HG03095 (cell line): ENCODE data around the gene ARRDC5.
"Not testable (repeated sequence)": the region's sequence is repeated elsewhere in the genome, so short reads cannot be mapped to it uniquely, and the experiment has no call there.

Source experiments
- ATAC-seq: cut with Tn5 transposase; IDR thresholded peaks from one replicate; pipeline ENCODE4 v1.9.1; 2021; ENCODE audit warnings: moderate library complexity; ENCODE audit not compliant: unreplicated experiment

The ARRDC5 gene

GRCh38 chr19:4871711-4872110 lies 31.0 kb downstream of the ARRDC5 start:
- ATAC-seq = no peak

DNA sequence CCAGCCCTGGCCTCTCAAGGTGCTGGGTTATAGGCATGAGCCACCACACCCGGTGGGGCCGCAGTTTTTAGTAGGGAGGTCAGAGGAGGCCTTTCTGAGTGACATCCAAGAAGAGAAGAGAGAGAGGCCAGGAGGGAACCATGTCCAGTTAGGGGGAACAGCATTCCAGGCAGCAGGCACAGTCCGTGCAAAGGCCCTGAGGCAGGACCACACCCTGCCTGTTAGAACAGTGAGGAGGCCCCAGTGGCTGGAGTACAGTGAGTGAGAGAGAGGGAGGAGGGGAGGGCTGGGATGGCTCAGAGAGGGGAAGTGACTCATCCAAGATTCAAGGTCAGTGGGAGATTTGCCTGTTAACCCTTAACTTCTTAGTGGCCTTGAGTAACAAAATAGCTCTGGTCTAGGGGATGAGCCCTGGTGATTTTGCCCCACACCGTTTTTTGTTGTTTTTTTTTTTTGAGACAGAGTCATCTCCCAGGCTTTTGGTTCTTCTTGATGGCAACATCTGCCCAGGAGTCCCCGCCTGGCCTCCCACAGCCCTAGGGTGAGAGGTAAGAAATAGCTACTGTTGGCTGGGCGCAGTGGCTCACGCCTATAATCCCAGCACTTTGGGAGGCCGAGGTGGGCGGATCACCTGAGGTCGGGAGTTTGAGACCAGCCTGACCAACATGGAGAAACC lies 32.5 kb downstream of the ARRDC5 start:
- no peak for ATAC-seq

- ATAC-seq = no peak
Observed at GRCh38 chr19:4868286-4868834, 34.3 kb downstream of the ARRDC5 start.

DNA sequence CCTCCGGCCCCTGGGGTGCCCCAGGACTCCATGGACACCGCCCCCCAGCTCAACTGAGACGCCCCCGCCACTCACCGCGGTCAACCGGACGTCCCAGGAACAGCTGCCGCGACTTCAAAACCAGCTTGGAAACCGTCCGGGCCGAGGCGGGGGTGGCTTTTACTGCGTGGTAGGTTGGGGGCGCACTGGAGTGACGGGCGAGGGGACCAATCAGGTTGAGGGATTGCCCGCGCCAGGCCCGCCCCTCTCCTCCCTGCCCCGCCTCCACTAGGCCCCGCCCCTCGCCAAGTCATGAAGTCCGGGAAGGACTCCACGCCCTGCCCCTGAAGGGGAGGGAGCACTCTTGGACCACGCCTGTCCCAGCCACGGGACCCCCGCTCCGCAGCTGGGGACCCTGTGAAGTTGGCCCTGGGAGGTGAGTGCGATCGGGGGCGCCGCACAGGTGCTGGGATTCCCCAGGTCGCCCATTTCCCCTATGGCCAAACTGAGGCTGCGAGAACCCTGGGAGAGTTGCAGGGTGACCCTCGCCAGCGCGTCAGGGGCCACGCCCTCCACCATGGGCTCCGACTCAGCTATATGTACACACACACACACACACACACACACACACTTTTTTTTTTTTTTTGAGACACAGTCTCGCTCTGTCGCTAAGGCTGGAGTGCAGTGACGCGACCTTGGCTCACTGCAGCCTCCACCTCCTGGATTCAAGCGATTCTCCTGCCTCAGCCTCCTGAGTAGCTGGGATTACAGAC lies 35.0 kb downstream of the ARRDC5 start, which contains the start of gene PLIN3:
Gene PLIN3 (minus strand): TSS at position 134 of the 752 bp plus-strand sequence. CDS start 6,273 bp downstream, outside the sequence.
- ATAC-seq = peak; percentile 79

GRCh38 chr19:4866595-4867424 lies 35.9 kb downstream of the ARRDC5 start:
- no peak for ATAC-seq

DNA sequence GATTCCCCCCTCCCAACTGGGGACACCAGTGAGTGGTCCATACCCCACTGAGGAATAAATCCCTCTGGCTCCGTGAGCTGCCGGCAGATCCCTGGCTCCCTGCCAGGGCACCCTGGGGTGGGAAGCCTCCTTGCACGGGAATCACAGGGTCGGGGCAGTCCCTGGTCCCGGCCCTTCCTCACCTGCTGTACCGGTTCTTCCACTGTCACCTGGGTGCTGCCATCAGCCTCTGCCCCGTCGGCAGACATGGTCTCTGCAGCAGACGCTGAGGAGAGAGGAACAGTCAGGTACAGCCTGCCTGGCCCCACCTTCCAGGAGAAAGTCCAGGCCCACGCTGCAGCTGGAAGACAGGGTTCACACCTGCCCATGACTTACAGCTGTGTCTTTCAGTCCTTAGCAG lies 41.5 kb downstream of the ARRDC5 start:
- no peak for ATAC-seq

DNA sequence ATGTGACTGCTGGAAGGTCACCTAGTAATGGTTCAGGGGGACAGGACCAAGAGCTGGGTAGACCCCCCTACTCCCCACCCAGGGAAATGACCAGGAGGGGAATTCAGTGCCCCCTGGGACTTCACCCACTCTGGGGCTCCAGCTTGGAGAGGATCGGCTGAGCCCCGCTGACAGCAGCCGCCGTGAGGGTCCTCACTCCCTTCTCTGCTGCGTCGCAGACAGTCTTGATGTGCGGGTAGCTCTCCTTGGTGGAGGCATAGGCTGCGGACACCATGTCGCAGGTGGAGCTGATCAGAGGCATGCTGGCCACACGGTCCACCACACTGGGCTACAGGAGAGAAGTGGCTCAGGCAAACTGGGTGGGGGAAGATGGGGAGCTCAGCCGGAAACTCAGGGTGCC lies 43.0 kb downstream of the ARRDC5 start:
- no peak for ATAC-seq

DNA sequence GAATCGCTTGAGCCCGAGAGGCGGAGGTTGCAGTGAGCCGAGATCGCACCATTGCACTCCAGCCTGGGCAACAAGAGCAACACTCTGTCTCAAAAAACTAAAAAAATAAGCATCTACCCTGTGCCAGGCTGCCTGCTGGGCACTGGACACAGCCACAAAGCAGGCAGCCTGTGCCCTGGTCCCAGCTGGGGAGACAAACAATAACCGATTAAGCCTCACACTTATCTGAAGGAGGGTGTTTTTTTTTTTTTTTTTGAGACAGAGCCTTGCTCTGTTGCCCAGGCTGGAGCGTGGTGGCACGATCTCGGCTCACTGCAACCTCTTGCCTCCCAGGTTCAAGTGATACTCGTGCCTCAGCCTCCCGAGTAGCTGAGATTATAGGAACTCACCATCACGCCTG lies 46.2 kb downstream of the ARRDC5 start:
- not testable (repeated sequence) for ATAC-seq

- not testable (repeated sequence) for ATAC-seq
Observed at GRCh38 chr19:4853506-4853905, 49.2 kb downstream of the ARRDC5 start.

DNA sequence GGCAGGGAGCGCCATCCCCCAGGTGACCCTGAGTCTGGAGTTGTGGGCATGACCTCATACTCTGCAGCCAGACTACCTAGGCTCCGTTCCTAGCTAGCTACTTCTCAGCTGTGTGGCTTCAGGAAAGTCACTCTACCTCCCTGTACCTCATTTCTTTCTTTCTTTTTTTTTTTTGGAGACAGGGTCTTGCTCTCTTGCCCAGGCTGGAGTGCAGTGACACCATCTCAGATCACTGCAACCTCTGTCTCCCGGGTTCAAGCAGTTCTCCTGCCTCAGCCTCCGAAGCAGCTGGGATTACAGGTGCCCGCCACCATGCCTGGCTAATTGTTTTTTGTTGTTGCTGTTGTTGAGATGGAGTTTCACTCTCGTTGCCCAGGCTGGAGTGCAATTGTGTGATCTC lies 50.2 kb downstream of the ARRDC5 start:
- no peak for ATAC-seq

GRCh38 chr19:4851551-4852290 lies 51.0 kb downstream of the ARRDC5 start:
- no peak for ATAC-seq

DNA sequence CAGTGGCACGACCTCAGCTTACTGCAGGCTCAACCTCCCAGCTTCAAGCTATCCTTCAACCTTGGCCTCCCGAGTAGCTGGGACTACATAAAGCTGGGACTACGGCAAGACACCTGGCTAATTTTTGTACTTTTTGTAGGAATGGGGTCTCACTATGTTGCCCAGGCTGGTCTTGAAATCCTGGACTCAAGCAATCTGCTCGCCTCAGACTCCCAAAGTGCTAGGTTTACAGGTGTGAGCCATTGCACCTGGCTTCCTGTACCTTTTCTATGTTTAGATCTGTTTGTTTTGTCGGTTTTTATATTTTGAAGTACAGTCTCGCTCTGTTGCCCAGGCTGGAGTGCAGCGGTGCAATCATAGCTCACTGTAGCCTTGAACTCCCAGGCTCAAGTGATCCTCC lies 53.7 kb downstream of the ARRDC5 start:
- ATAC-seq = no peak

- no peak for ATAC-seq
Observed at GRCh38 chr19:4847190-4847973, 55.3 kb downstream of the ARRDC5 start.

DNA sequence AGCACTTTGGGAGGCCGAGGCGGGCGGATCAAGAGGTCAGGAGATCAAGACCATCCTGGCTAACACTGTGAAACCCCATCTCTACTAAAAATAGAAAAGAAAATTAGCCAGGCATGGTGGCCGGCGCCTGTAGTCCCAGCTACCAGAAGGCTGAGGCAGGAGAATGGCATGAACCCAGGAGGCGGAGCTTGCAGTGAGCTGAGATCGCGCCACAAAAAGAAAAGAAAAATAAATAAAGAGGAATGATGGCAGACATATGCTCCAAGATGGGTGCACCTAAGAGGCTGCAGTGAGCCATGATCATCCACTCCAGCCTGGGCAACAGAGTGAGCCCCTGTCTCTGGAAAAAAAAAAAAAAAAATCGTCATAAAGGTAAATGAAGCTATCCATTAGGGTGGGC lies 56.7 kb downstream of the ARRDC5 start:
- not testable (repeated sequence) for ATAC-seq

- ATAC-seq = no peak
Observed at GRCh38 chr19:4844348-4845179, 58.1 kb downstream of the ARRDC5 start.

DNA sequence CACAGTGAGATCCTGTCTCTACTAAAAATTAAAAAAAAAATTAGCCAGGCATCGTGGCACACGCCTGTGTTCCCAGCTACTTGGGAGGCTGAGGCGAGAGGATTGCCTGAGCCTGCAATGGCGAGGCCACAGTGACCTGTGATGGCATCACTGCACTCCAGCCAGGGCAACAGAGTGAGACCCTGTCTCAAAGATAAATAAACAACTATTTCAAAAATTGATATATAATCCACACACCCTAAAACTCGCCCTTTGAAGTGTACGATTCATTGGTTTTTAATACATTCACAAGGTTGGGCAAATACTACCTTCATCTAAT lies 59.1 kb downstream of the ARRDC5 start:
- no peak for ATAC-seq
